DMS53 (cell line): ENCODE results near the gene HCAR2.
A peak's percentile ranks its signal among the peaks of the same experiment; 100 is the strongest.
"Not testable (repeated sequence)": the region's sequence is repeated elsewhere in the genome, so short reads cannot be mapped to it uniquely, and the experiment has no call there.

ENCODE experiments used
- DNase-seq: peaks from one replicate; lab custom pipeline; 2025; lab: John Stamatoyannopoulos, UW

The HCAR2 gene

GRCh38 chr12:122702890-122703611 lies at the start of gene HCAR2:
HCAR2 (minus strand) TSS chr12:122703357; CDS start chr12:122703283, 74 bp downstream.
- not testable (repeated sequence) for DNase-seq

- DNase-seq: peak; percentile 100
These were observed 49.5 kb upstream of the HCAR2 start, which contains the start of gene DENR for GRCh38 chr12:122752464-122753318. DENR (plus strand) TSS chr12:122752824; CDS start chr12:122753702, 878 bp downstream.

- not testable (repeated sequence) for DNase-seq
These were observed 47.8 kb upstream of the HCAR2 start for GRCh38 chr12:122750781-122751515.

- DNase-seq: peak; percentile 53
These were observed 46.6 kb upstream of the HCAR2 start for GRCh38 chr12:122749569-122750332.

- no peak for DNase-seq
These were observed 44.3 kb upstream of the HCAR2 start for GRCh38 chr12:122747224-122748135.

- DNase-seq: no peak
These were observed 40.9 kb upstream of the HCAR2 start for GRCh38 chr12:122743895-122744525.

GRCh38 chr12:122740351-122740750 lies 37.2 kb upstream of the HCAR2 start:
- DNase-seq: no peak

GRCh38 chr12:122738571-122738970 lies 35.4 kb upstream of the HCAR2 start:
- DNase-seq: no peak

- DNase-seq: no peak
These were observed 29.5 kb upstream of the HCAR2 start for GRCh38 chr12:122732611-122733010.

GRCh38 chr12:122732170-122732569 lies 29.0 kb upstream of the HCAR2 start:
- DNase-seq: no peak

- DNase-seq: peak; percentile 67
These were observed 27.3 kb upstream of the HCAR2 start, which contains the start of gene HCAR1 for GRCh38 chr12:122730215-122731014. HCAR1 (minus strand) TSS chr12:122730844; CDS start chr12:122730339, 505 bp downstream.

- no peak for DNase-seq
These were observed 26.5 kb upstream of the HCAR2 start for GRCh38 chr12:122729583-122730214.

GRCh38 chr12:122726080-122726558 lies 23.0 kb upstream of the HCAR2 start:
- DNase-seq: peak; percentile 36

GRCh38 chr12:122725452-122726079 lies 22.4 kb upstream of the HCAR2 start:
- no peak for DNase-seq

- no peak for DNase-seq
These were observed 21.6 kb upstream of the HCAR2 start for GRCh38 chr12:122724641-122725243.

GRCh38 chr12:122722387-122722786 lies 19.2 kb upstream of the HCAR2 start:
- no peak for DNase-seq

- no peak for DNase-seq
These were observed 17.9 kb upstream of the HCAR2 start for GRCh38 chr12:122721057-122721545.
